GM19438 (cell line): ENCODE results near the gene C16orf46.

Experiments
- ATAC-seq: cut with Tn5 transposase; IDR thresholded peaks from one replicate; pipeline ENCODE4 v1.9.1; 2021; ENCODE audit warnings: low read depth; ENCODE audit not compliant: unreplicated experiment

Gene C16orf46

GRCh38 chr16:81080233-81080632 is 3.2 kb upstream of the C16orf46 start:
- no peak for ATAC-seq

- peak; percentile 84 for ATAC-seq
Measured at GRCh38 chr16:81076566-81077075, 417 bp downstream of the C16orf46 start.

- ATAC-seq, result no peak
Measured at GRCh38 chr16:81073560-81074330, 3.3 kb downstream of the C16orf46 start.

GRCh38 chr16:81071805-81072204 is 5.2 kb downstream of the C16orf46 start:
- ATAC-seq, result no peak

GRCh38 chr16:81070979-81071378 is 6.1 kb downstream of the C16orf46 start:
- ATAC-seq, result no peak

DNA sequence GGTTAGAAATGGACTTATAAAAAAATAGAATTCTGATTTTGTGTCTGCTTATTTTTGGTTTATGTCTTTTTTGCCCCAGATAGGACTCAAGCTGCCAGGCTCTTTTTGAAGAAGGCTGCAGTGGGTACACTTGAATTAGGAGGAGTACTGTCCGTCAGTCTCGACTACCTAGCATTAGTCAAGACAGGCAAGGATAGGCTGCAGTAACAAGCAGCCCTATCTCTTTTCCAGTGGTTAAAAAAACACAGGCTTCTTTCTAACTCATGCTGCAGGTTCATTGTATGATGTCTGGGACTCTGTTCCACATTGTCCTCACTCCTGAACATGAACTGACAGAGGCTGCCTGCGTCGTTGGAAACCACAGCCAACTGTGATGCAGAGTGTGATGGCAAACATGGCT is 8.0 kb downstream of the C16orf46 start:
- no peak for ATAC-seq

DNA sequence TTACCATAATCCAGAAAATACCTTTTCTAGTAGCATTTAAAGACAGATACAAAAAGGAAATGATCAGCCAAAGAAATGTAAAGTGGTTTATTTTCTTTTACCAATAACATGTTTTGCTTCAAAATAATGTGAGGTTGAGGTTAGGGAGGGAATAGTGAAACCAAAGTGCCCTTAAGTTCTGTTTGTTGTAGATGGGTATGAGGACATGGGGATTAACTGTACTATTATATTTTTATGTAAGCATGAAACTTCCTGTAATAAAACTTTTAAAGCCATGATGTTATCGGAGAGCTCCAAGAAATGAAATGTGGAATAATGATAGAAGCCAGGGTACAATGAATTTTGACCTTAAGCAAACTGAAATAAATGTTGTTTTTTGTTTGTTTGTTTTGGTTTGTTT is 9.9 kb downstream of the C16orf46 start:
- no peak for ATAC-seq

- ATAC-seq, result no peak
Measured at GRCh38 chr16:81066681-81067080, 10.4 kb downstream of the C16orf46 start.

DNA sequence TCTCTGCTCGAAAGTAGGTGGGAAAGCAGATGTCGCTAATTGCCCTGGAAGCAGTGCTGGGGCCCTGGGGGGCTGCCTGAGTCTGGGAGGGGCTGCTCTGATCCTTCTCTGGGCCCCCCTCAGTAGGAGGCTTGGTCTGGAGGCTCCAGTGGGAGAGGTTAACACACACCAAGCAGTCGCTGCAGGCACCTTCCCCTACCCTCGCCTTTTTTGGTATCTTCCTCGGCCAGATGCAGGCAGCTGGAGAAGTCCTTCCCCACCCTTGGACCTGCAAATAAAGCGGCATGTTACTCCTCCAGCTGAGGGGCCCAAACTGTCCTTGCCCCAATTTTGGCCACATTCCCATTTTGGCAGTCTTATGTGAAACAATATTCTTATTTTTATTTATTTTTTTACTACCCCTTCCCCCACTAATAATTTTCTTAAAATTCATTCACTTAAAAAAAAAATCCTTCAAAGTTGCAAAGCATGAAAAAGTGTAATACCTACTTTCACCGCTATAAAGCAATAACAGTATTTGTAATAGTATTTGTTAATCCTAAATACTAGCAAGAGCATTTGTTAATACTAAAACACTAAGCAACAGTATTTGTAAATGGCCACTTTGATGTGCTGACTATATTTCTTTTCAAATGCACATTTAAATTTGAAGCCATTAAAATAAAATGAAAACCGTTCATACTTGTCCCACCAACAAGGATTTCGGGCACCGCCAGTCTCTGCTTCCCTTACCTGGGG is 15.0 kb downstream of the C16orf46 start:
- ATAC-seq, result no peak

DNA sequence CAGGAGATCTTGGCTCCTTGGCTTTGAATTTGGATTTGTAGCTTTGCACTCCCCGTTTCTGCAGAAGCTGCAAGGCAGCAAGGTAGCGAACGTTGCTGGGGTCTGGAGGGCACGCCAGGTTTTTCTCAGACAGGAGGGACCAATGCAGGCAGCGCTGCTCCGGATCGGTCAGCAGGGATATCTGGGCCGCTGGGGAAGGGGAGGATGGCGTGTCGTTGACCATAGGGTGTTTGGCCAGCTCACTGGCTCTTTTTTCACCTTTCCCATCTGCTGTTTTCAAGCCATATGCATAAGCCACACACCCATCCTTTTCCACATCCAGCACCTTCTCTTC is 15.8 kb downstream of the C16orf46 start:
- no peak for ATAC-seq

DNA sequence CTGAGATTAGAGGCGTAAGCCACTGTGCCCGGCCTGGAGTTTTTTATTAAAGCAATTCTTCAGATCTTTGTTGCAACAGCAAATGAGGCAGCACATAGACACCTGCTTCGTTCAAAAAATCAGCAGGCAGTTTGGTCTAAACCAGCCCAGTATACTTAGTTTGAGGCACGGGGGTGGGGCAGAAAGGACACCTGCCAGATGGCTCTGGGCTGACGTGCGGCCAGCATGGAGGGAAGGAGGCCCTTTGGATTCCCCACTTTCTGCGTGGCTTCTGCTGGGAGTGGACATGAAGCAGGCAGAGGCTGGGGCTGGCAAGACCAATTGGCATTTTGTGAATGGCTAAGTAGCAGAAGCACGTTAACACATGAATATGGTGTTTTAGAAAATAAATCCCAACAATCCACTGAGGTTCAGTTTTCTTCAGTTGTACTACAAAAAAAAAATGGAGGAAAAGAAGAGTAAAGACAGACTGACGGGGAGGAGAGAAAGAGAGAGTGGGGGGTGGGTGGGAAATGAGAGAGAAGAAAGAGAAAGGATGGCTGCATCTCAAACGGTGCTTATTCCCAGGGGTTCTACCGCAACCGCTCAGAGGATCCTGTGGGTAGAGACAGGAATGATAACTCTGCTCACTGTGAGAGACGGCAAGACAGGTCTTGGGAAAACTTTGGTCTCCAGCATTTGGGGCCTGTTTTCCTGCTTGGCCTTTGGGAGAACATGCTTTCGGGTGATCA is 16.3 kb downstream of the C16orf46 start:
- no peak for ATAC-seq

DNA sequence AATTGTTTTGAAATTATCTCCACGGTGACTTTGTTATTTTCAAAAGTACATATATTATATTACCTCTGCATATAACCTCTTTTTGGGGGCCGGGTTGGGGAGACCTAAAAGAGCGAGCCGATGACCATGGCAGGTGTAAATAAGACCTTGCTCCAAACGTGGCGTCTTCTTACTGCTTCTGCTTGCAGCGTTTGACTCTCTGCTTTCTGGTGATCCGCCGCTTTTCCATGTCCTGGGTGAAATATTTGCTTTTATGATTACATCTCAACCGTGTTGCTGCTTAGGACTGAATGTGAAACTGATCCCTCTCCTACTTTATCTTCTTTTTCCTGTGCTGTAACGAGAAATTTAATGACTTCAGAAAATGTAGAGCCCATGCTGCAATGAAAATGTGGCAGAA is 23.3 kb downstream of the C16orf46 start:
- ATAC-seq, result no peak

GRCh38 chr16:81042821-81043220 is 34.2 kb downstream of the C16orf46 start:
- no peak for ATAC-seq

DNA sequence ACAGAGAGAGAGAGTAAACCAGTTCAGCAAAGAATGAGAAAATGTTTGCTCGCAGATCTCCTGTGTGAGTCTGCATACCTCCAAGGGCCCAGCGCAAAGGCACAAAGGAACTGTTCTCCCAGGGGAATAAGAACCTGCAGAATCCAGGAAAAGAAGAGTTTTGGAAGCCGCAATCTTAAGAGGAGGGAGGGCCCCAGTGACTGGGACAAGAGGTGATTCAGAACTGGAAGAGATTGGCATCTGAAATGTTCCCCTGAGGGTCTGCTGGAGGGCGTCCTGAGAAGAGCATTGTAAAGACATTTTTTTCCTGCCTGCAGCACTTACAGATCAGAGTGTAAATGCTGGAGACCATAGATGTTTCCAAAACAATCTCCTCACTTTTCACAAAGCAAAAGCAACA is 35.3 kb downstream of the C16orf46 start:
- ATAC-seq, result no peak

GRCh38 chr16:81040842-81041241 is 36.2 kb downstream of the C16orf46 start:
- no peak for ATAC-seq

DNA sequence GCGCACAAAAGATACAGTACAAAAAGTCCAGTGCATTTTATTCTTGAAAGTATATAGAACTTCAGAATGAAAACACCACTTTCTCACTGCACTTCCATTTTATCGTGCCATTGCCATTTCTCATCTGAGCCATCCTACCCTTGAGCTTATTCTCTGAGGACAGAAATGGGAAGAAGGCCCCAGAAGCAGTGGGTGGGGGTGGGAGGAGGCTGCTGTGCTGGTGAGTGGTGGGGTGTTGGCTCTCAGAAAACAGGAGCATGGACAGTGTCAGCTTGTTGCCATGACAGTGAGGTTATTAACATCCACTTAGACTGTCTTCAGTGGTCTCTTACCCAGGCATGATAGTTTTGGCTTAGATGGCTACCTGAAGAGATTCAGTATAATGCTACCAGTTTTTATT is 36.9 kb downstream of the C16orf46 start:
- ATAC-seq, result no peak

DNA sequence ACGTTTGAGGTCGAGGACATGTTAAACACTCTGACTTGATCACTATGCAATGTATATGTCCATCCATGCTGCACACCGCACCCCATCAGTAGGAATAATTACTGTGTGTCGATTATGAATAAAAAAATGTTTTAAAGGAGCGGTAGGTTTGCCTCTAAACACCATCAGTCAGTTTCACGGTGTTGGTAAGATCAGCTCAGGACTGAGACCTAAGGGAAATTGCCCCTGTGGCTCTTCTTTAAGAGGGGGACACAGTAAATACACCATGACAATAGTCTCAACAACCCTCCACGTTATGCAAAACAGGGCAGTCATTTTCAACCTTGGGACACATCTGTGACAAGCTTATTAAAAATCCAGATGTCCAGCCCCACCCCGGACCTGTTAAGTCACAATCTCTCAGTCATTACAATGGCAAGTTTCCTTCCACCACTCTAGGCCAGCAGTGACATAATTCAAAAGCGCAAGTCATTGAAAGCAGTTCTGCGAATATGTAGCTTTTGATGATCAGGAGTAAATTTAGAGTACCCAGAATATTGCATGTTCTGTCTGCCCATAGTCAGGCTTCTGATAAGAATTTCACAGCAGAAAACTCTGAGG is 40.2 kb downstream of the C16orf46 start:
- no peak for ATAC-seq

- ATAC-seq, result peak; percentile 57
Measured at GRCh38 chr16:81035975-81036750, 40.9 kb downstream of the C16orf46 start.

GRCh38 chr16:81035398-81035974 is 41.6 kb downstream of the C16orf46 start, which contains the start of gene ATMIN:
Gene ATMIN, plus strand, starts transcription at chr16:81035842. Its CDS starts 29 bp downstream, at chr16:81035871.
- peak; percentile 84 for ATAC-seq
